Stimulated activated CD8-positive, alpha-beta memory T cell treated with anti-CD3 and anti-CD28 coated beads, Interleukin-7, amount 100 ng/mL, for 1 hour (primary cell): ENCODE measurements around the gene SLC9A3.

Experiments
- DNase-seq, 2 donors: peaks; one replicate each; pipeline ENCODE4 v3.0.0-alpha.2; 2020; ENCODE audit warnings: low read depth in 2 of 2

SLC9A3 gene

GRCh38 chr5:459562-460272 lies 64.5 kb downstream of the SLC9A3 start:
- no peak for DNase-seq

DNA sequence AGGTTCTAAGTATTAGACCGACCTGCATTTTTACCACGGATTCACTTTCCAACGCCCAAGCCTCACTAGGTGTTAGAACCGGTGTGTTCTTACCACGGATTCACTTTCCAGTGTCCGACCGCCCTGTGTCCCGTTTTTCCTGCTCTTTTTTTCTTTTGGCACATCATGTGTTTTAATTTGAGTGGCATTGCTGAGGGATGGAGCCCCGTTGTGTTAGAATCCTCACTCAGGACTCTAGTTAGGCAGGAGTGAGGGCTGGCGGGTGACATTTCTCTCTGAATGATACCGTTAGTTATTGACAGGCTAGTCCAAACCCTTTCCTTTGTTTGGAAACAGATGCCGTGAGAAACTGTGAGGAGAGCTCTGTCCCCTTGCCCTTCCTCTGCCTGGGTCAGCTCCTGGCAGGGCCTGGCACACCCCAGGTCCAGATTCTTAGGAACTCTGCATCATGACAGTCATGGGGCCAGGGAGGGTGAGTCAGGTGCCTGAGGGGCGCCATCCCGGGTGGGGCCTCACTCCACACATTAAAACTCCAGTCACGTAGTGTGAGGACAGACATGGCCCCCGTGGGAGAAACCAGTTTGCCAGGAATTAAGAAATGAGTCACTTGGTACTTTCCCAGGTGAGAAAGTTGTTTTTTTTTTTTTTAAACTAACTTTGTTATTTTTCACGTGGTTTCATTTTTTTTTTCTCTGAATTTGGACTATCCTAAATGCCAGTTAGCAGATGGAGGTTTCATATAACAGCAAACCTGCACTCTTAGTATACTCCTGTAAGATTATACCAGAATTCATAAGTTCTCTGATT lies 65.5 kb downstream of the SLC9A3 start:
- no peak for DNase-seq

DNA sequence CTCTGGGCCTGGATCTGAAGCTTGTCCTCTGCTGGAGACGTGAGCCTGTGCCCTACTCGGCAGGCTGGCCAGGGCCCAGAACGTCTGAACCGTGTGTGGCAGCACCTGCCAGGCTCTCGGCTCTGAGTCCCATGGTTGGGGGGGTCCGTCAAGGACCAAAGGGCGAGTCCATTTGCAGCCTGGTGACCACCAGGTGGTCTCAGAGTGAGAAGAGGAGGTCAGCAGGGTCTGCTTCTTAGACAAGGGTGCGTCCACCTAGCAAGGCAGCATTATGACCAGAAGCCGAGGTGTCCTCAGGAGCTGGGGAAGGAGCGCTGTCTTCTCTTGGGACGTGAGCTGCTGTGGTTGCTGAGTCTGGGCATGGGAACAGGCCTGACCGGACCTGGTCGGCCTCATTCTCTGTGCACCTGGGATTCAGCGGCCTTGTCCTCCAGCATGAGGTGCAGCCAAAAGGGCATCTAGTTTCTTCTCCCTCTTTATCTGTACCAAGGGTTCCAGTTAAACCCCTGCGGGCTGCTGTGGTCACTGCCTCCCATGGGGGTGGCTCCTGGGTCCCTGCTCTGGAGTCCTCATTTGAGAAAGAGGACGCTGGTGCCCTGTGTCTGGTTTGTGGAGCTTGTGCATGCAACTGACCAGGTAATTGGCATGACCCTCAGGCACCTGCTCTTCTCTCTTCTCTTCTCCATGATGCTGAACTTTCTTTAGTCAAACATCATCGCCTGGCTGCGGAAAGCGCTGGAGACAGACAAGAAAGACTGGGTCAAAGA lies 66.9 kb downstream of the SLC9A3 start:
- no peak for DNase-seq

DNA sequence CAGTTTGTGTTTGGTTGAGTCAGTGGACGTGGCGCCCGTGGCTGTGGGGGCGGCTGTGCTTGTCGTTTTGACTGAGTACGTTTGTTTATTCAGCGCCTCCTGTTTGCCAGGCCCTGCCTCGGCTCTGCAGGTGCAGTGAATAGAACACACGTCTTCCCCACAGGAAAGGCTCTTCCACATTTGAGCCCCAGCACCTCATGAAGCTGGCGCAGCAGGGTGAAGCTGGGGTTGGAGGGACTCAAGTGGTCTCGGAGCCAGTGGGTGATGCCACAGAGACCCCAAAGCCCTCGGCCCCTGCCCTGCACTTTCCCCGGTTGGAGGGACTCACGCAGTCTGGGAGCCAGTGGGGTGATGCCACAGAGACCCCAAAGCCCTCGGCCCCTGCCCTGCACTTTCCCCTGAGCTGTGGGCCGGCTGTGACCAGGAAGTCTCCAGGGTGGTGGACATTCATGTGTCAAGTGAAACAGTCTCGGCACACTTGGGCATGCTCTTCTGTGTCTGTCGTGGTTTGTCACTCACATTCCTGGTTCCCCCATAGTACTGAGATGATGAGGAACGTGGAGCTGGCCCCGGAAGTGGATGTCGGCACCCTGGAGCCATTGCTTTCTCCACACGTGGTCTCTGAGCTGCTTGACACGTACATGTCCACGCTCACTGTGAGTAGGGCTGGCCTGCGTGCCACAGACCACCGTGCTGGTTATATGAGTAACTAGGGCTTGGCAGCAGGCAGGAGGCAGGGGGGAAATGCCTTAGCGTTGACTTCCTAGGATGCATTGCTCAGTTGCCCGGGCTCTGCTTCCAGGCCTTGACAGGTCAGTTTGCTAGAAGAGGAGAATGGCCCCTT lies 67.7 kb downstream of the SLC9A3 start:
- DNase-seq: no peak

DNA sequence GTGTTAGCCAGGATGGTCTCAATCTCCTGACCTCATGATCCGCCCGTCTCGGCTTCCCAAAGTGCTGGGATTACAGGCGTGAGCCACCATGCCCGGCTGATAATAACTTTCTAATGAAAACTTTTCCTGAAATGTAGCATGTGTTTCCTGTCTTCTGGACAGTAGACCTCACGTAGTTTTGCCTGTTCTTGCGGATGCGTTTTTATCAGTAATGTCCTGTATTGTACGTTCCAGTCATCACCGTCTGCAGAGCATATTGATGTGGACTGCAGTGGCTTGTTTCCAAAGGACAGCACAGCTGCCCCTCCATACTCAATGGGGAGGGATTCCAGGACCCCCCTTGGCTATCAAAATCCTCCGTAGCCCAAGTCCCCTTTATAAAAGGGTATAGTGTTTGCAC lies 68.4 kb downstream of the SLC9A3 start:
- DNase-seq: no peak

DNA sequence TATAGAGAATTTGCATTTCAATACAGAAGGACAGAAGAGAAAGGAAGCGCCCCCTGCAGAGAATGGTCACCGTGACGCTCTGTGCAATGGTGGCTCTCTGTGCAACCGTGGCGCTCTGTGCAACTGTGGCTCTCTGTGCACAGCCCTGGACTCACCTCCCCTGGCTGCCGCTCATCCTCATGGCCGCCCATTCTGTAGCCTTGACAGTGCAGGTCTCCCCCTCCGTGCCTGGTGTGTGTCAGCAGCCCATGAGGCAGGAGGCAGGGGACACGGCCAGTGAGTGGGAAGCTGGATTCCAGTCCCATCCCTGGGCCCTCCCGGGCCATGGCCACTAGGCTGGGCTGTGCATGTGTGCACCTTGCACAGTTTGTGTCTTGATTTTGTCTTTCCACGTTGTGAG lies 69.3 kb downstream of the SLC9A3 start:
- no peak for DNase-seq

- DNase-seq: no peak
Observed at GRCh38 chr5:453725-454481, 70.3 kb downstream of the SLC9A3 start.

DNA sequence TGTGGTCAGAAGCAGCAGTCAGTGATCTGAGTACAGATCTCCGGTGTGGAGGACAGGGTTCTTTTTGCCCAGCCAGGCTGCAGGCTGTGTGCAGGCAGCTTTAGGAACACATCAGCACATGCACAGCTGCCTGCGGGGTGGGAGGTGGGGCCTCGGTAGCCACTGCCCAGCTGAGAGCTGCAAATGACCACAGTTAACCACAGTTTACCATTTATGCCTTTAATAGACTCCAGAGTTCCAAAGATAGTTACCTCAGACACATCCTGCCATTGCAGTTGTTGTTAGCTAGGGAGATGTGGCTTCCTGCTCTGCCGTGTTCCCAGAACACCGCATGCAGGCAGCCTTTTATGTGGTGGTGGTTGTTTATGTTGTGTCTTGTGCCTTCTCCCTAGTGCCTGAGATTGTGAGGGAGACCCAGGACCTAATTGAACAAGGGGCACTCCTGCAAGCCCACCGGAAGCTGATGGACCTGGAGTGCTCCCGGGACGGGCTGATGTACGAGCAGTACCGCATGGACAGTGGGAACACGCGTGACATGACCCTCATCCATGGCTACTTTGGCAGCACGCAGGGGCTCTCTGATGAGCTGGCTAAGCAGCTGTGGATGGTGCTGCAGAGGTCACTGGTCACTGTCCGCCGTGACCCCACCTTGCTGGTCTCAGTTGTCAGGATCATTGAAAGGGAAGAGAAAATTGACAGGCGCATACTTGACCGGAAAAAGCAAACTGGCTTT lies 71.1 kb downstream of the SLC9A3 start:
- no peak for DNase-seq

DNA sequence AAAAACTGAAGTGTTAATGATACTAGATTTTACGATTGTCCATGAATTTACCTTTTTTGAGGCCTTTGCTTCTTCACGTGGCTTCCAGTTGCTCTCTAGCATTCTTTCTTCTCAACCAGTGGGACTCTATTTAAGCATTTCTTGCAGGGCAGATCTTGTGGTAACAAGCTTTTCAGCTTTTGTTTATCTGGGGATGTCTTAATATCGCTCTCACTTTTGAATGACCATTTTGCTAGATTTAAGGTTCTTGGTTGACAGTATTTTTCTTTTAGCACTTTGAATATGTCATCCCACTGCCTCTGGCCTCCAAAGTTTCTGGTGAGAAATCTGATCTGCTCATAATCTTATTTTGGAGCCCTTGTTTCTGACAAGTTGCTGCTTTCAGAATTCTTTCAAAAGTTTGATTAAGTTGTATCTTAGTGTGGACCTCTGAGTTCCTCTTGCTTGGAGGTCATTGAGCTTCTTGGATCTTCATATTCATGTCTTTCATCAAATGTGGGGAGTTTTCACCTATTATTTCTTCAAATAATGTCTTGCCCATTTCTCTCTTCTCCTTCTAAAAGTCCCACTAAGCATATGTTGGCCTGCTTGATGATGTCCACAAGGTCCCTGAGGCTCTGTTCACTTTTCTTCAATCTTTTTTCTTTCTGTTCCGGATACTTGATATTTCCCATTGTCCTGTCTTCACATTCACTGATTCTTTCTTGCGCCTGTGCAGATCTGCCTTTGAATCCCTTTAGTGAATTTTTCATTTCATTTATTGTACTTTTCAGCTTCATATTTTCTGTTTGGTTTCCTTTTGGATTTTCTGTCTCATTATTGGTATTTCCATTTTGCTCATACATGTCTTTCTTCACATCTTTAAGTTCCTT lies 72.4 kb downstream of the SLC9A3 start:
- no peak for DNase-seq

- DNase-seq: no peak
Observed at GRCh38 chr5:449151-449550, 75.1 kb downstream of the SLC9A3 start.

DNA sequence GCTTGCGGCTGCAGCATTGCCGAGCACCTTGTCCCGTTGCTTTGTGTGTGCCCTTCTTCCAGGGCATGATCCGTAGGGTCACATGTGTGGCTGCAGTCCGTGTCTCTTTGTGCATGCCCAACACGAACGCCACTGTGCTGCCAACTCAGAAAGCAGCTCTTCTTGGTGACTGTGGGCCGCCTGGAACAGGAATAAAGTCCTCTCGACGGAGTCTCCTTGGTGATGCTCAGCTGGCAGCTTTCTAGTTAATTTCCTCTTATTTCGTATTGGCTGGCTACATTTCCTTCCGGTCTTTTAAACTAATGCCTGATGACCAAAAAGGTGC lies 75.5 kb downstream of the SLC9A3 start:
- DNase-seq: no peak

DNA sequence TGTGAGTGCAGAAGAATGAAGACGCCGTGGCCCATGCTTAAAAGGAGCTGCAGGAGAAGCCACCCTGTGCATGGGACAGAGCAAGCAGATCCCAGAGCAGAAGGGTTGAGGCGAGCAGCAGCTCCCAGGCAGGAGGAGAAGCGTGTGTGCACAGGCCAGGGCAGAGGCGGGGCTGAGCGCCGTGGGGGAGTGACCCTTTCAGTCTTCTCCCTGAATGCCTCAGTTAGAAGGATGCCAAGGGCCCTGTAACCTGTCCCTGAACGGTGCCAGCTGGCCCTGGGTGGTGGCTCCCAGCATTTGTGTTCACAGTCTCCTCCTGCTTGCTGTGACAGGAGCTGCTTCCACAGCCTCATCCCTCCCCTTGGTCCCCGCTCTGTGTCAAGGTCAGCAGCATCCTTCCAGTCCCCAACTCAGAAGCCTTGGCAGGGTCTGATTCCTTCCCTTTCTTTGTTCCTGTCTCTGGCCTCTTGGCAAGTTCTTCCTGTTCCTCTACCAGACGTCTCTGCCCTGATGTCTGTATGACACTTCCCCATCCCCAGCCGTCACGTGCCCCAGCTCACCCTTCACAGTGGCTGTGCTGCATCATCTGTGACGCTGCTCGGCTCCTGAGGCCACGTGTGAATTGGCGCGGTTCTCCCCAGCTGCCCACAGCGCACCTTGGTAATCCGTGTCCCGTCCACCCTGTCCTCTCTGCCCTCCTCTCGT lies 76.0 kb downstream of the SLC9A3 start:
- no peak for DNase-seq

DNA sequence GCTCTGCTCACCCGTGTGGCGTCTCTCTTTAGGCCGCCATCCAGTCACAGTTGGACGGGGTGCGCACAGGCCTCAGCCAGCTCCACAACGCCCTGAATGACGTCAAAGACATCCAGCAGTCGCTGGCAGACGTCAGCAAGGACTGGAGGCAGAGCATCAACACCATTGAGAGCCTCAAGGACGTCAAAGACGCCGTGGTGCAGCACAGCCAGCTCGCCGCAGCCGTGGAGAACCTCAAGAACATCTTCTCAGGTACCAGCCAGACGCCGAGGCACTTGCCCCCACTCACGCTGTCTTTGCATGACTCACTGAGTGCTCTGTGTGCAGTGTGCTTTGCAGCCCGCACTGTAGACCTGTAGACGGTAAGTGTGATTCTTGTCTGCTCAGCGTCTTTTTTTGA lies 76.7 kb downstream of the SLC9A3 start:
- DNase-seq: no peak

DNA sequence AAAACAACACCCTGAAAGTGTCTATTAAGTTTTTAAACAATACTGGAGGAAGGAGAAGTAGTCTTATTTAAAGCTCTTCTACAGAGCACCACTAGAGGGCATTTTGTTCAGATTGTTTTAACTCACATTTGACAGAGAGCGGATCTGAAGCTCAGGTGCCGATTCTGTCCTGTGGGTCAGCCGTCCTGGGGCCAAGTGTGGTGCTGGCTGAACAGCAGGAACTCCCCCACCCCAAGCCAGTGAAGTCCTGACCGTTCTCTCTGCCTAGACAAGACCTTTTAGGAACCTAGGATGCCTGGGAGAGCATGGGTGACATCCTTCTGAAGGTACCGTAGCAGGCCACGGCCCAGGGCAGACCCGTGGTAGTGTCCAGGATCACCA lies 77.4 kb downstream of the SLC9A3 start:
- no peak for DNase-seq

DNA sequence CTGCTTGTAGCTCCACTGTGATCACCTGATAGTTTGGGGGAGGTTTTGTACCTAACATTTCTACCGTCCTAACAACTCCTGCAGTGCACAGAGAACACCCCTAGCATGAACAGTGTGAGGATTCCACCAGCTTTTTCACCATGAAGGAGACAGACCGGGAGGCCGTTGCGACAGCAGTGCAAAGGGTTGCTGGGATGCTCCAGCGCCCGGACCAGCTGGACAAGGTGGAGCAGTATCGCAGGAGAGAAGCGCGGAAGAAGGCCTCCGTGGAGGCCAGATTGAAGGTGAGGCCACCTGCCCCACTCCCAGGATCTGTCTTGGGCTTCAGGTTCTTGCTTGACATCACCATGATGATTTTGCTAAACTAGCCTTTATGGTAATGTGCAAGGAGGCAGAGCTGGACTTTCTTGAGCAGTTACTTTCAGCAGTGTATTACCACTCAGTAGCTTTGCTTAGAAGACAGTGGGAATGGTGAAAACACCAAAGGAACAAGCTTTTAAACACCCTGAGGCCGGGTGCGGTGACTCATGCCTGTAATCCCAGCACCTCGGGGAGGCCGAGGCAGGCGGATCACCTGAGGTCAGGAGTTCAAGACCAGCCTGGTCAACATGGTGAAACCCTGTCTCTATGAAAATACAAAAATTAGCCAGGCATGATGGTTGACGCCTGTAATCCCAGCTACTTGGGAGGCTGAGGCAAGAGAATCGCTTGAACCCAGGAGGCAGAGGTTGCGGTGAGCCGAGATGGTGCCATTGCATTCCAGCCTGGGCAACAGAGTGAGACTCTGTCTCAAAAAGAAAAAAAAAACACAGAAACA lies 78.0 kb downstream of the SLC9A3 start:
- DNase-seq: no peak

DNA sequence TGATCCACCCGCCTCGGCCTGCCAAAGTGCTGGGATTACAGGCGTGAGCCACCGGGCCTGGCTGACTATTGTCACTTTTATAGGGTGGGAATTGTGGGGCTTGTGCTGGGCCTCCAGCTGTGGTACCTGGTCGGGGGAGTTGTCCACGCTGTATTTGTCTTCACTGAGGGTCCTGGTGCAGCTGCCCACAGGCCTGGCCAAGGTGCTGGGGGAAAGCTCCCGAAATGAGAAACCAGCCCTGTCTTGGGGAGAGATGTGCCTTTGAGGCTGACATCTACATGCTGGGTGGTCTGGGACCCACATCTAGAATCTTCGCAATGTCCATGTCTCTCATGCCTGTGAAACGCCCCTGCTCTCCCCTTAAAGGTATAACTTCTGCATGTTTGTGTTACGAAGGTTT lies 78.7 kb downstream of the SLC9A3 start:
- DNase-seq: no peak

- no peak for DNase-seq
Observed at GRCh38 chr5:444226-444625, 80.0 kb downstream of the SLC9A3 start.
